CD14-positive monocyte (primary cell): Measurements from ENCODE around the gene LAMB3. TPM values are rescaled to one million over a fixed set of nuclear protein-coding genes. Genes with fewer than 3 reads are reported as not detected.

Experiments used
- DNase-seq, 3 donors: peaks; one replicate each; pipeline ENCODE4 v3.0.0-alpha.2; 2011 to 2022
- H2AFZ ChIP-seq: 2 replicates; pipeline ENCODE4 v1.6.0; 2012; ENCODE audit warnings: mild to moderate bottlenecking, low read depth, low read length, inconsistent platforms; ENCODE audit not compliant: insufficient read depth, poor library complexity, severe bottlenecking
- H3K27ac ChIP-seq, 2 donors: 1 replicate in 1 of 2; 2 replicates in 1 of 2; pipeline ENCODE4 v1.5.1; 2012 to 2013; ENCODE audit warnings: low read length in 2 of 2, control low read depth in 1 of 2, inconsistent platforms in 1 of 2, low read depth in 1 of 2, mild to moderate bottlenecking in 1 of 2
- H3K27me3 ChIP-seq, 2 donors: one replicate each; pipeline versions ENCODE4 v1.6.0 to v1.6.1; 2011 to 2013; ENCODE audit warnings: low read length in 2 of 2; ENCODE audit not compliant: control insufficient read depth in 2 of 2, insufficient read depth in 2 of 2
- H3K36me3 ChIP-seq, 2 donors: replicated peaks in 1 of 2; 1 replicate in 1 of 2; 2 replicates in 1 of 2; pipeline versions ENCODE4 v1.5.1 to v1.6.1; 2012 to 2013; ENCODE audit warnings: low read length in 2 of 2, control low read depth in 1 of 2, inconsistent platforms in 1 of 2, mild to moderate bottlenecking in 1 of 2; ENCODE audit not compliant: insufficient read depth in 2 of 2, control insufficient read depth in 1 of 2
- H3K4me1 ChIP-seq, 2 donors: 1 replicate in 1 of 2; 2 replicates in 1 of 2; pipeline versions ENCODE4 v1.5.1 to v1.6.1; 2012 to 2013; ENCODE audit warnings: low read length in 2 of 2, control low read depth in 1 of 2, inconsistent platforms in 1 of 2, mild to moderate bottlenecking in 1 of 2, moderate library complexity in 1 of 2; ENCODE audit not compliant: insufficient read depth in 2 of 2, control insufficient read depth in 1 of 2
- H3K4me2 ChIP-seq: replicated peaks from 2 replicates; pipeline ENCODE3; 2012; ENCODE audit warnings: low read length, moderate library complexity, mild to moderate bottlenecking; ENCODE audit not compliant: poor library complexity, severe bottlenecking; ENCODE audit errors: extremely low read depth
- H3K4me3 ChIP-seq, 3 experiments: fragments of 200-600 bp in 1 of 3; sonication (generic) in 1 of 3; replicated peaks in 1 of 3; 1 replicate in 2 of 3; 2 replicates in 1 of 3; pipeline ENCODE4 v1.5.1; 2011 to 2013; ENCODE audit warnings: low read length in 3 of 3, mild to moderate bottlenecking in 3 of 3, control low read depth in 2 of 3, low read depth in 2 of 3, inconsistent platforms in 1 of 3, moderate library complexity in 1 of 3
- H3K79me2 ChIP-seq: 2 replicates; pipeline ENCODE4 v1.6.0; 2012; ENCODE audit warnings: mild to moderate bottlenecking, control low read depth, inconsistent platforms, low read length, moderate library complexity; ENCODE audit not compliant: insufficient read depth
- H3K9ac ChIP-seq: 2 replicates; pipeline ENCODE4 v1.6.0; 2017; ENCODE audit warnings: low read length, mild to moderate bottlenecking; ENCODE audit not compliant: insufficient read depth, poor library complexity, severe bottlenecking
- H3K9me3 ChIP-seq, 2 donors: replicated peaks in 1 of 2; 1 replicate in 1 of 2; 2 replicates in 1 of 2; pipeline versions ENCODE4 v1.5.1 to v1.6.1; 2012 to 2013; ENCODE audit warnings: low read length in 2 of 2, control low read depth in 1 of 2; ENCODE audit not compliant: control insufficient read depth in 1 of 2, insufficient read depth in 1 of 2
- H4K20me1 ChIP-seq: 2 replicates; pipeline ENCODE4 v1.6.0; 2012; ENCODE audit warnings: mild to moderate bottlenecking, low read length, control low read depth, moderate library complexity; ENCODE audit not compliant: insufficient read depth
- H3K27ac Mint-ChIP-seq, 7 donors: one replicate each; pipeline ENCODE4 v1.8.0; 2020; ENCODE audit warnings: mild to moderate bottlenecking in 7 of 7, mixed read lengths in 7 of 7, moderate library complexity in 6 of 7, inconsistent platforms in 2 of 7
- H3K27me3 Mint-ChIP-seq, 3 donors: one replicate each; pipeline ENCODE4 v1.8.0; 2021 to 2022; ENCODE audit warnings: low read depth in 3 of 3, mild to moderate bottlenecking in 3 of 3, mixed read lengths in 3 of 3, moderate library complexity in 3 of 3, inconsistent platforms in 1 of 3
- H3K36me3 Mint-ChIP-seq, 2 donors: one replicate each; pipeline ENCODE4 v1.8.0; 2020; ENCODE audit warnings: mixed read lengths in 2 of 2, inconsistent platforms in 1 of 2, mild to moderate bottlenecking in 1 of 2
- H3K4me1 Mint-ChIP-seq: one replicate; pipeline ENCODE4 v1.8.0; 2020; ENCODE audit warnings: mild to moderate bottlenecking, mixed read lengths
- H3K4me3 Mint-ChIP-seq, 2 donors: one replicate each; pipeline ENCODE4 v1.8.0; 2020; ENCODE audit warnings: mild to moderate bottlenecking in 2 of 2, mixed read lengths in 2 of 2, moderate library complexity in 1 of 2
- H3K9me3 Mint-ChIP-seq, 7 donors: one replicate each; pipeline ENCODE4 v1.8.0; 2020 to 2022; ENCODE audit warnings: mixed read lengths in 7 of 7, mild to moderate bottlenecking in 6 of 7, moderate library complexity in 6 of 7, inconsistent platforms in 2 of 7
- CTCF ChIP-seq: fragments of 200-600 bp; IDR thresholded peaks from one replicate; pipeline ENCODE4 v1.8.0; 2022; ENCODE audit warnings: antibody characterized with exemption, mild to moderate bottlenecking
- WGBS: methylation state at CpG from one replicate; pipeline ENCODE4 v1.1.5; 2013; ENCODE audit warnings: missing lambda C conversion rate; ENCODE audit not compliant: insufficient coverage; 5-methylcytosine and 5-hydroxymethylcytosine counted together
- intact Hi-C, 2 donors: fragments of 100-400 bp; cut with micrococcal nuclease; formaldehyde crosslinking; loops; one replicate each; pipeline versions ENCODE4 v1.15.0 to v1.15.1; 2023
- polyA plus RNA-seq, 3 donors: library from polyadenylated mRNA; depleted of rRNA in 1 of 3; unstranded in 2 of 3; stranded (reverse) in 1 of 3; fragments of 300-500 nt in 2 of 3; fragments of >200 nt in 1 of 3; fragmentation: Illumina TruSeq in 2 of 3; gene quantifications; 1 replicate in 2 of 3; 2 replicates in 1 of 3; pipeline ENCODE4 v1.2.3, GENCODE V29; 2012 to 2021

LAMB3 gene
- polyA plus RNA-seq, 3 donors = 0.29 to 0.67 (median 0.30) TPM

GRCh38 chr1:209691237-209691636 is 39.0 kb upstream of the LAMB3 start:
- intact Hi-C loops = loop anchor here (5.0 to 10.0 kb wide), 5 partner anchors 44 to 114 kb away; no protein-coding TSS in a partner anchor
- peaks cover 10% of the 10 kb centered on the region for H3K4me1 Mint-ChIP-seq
- H3K9me3 Mint-ChIP-seq = no peaks in the 10 kb centered on the region
- DNase-seq = peak in 1 of 3 donors; percentile 59
- peaks cover 9 to 31% (median 22%) of the 10 kb centered on the region in 3 donors for H3K27me3 Mint-ChIP-seq
- H3K27me3 ChIP-seq = peaks cover 5 to 6% of the 10 kb centered on the region in 2 donors
- H3K79me2 ChIP-seq = no peaks in the 10 kb centered on the region
- no peak overlapping the region for H3K4me2 ChIP-seq
- H4K20me1 ChIP-seq = no peaks in the 10 kb centered on the region
- H3K27ac Mint-ChIP-seq = no peak overlapping the region
- H3K4me1 ChIP-seq = peaks cover 4 to 7% of the 10 kb centered on the region in 2 donors
- H3K27ac ChIP-seq = no peak overlapping the region
- WGBS = no CpG with 5 or more reads among the region's 3 CpGs
- H3K4me3 ChIP-seq = no peak overlapping the region
- TF ChIP-seq CTCF = no peak
- H3K36me3 Mint-ChIP-seq = no peaks in the 10 kb centered on the region
- H3K4me3 Mint-ChIP-seq = no peak overlapping the region
- H3K9ac ChIP-seq = no peak overlapping the region
- H3K9me3 ChIP-seq = no peaks in the 10 kb centered on the region
- H3K36me3 ChIP-seq = no peaks in the 10 kb centered on the region
- H2AFZ ChIP-seq = no peak overlapping the region

GRCh38 chr1:209689477-209689876 is 37.3 kb upstream of the LAMB3 start:
- H2AFZ ChIP-seq = no peak overlapping the region
- Mint-ChIP-seq H3K27ac (no peak overlapping the region), H3K4me3 (no peak overlapping the region), H3K36me3 (no peaks in the 10 kb centered on the region), H3K27me3 (peaks cover 9 to 41% (median 27%) of the 10 kb centered on the region in 3 donors), H3K4me1 (peaks cover 21% of the 10 kb centered on the region), H3K9me3 (no peaks in the 10 kb centered on the region)
- no peaks in the 10 kb centered on the region for H3K36me3 ChIP-seq
- peak in 1 of 3 donors; percentile 18 for DNase-seq
- H3K4me1 ChIP-seq = peaks cover 10 to 15% of the 10 kb centered on the region in 2 donors
- no peak for TF ChIP-seq CTCF
- no peaks in the 10 kb centered on the region for H3K9me3 ChIP-seq
- no peak overlapping the region for H3K4me2 ChIP-seq
- H3K4me3 ChIP-seq = no peak overlapping the region
- intact Hi-C loops = no loop called here
- peaks cover 9 to 19% of the 10 kb centered on the region in 2 donors for H3K27me3 ChIP-seq
- H3K79me2 ChIP-seq = no peaks in the 10 kb centered on the region
- no peak overlapping the region for H3K9ac ChIP-seq
- 56% methylated on average over 2 of the region's 4 CpGs for WGBS
- no peaks in the 10 kb centered on the region for H4K20me1 ChIP-seq
- no peak overlapping the region for H3K27ac ChIP-seq
